MM.1S (cell line): ENCODE data around the gene ADAMTS12.

Experiments
- DNase-seq: peaks from one replicate; pipeline ENCODE4 v3.0.0-alpha.2; 2015
- H2AFZ ChIP-seq: fragments of 300-600 bp; sonication (generic); 2 replicates; pipeline ENCODE4 v1.6.0; 2016; ENCODE audit warnings: antibody characterized with exemption, low read length
- H3F3A ChIP-seq: fragments of 300-600 bp; sonication (generic); 2 replicates; pipeline ENCODE4 v1.6.1; 2016; ENCODE audit warnings: mild to moderate bottlenecking, antibody characterized with exemption, low read length, moderate library complexity, mixed read lengths; ENCODE audit not compliant: insufficient read depth
- H3K27ac ChIP-seq: fragments of 300-600 bp; sonication (generic); 2 replicates; pipeline ENCODE4 v1.5.1; 2016; ENCODE audit warnings: mild to moderate bottlenecking, low read length
- H3K27me3 ChIP-seq: fragments of 300-600 bp; sonication (generic); replicated peaks from 2 replicates; pipeline ENCODE4 v1.6.0; 2016; ENCODE audit warnings: low read length; ENCODE audit not compliant: insufficient read depth
- H3K36me3 ChIP-seq: fragments of 300-600 bp; sonication (generic); replicated peaks from 2 replicates; pipeline ENCODE4 v1.6.1; 2016; ENCODE audit warnings: mild to moderate bottlenecking, low read length, mixed read lengths; ENCODE audit not compliant: insufficient read depth
- H3K4me1 ChIP-seq: fragments of 300-600 bp; sonication (generic); 2 replicates; pipeline ENCODE4 v1.6.1; 2016; ENCODE audit warnings: low read length, mixed read lengths
- H3K4me2 ChIP-seq: fragments of 300-600 bp; sonication (generic); 2 replicates; pipeline ENCODE4 v1.6.0; 2016; ENCODE audit warnings: low read depth, low read length
- H3K4me3 ChIP-seq: fragments of 300-600 bp; sonication (generic); 2 replicates; pipeline ENCODE4 v1.5.1; 2016; ENCODE audit warnings: low read length, mixed read lengths
- H3K79me2 ChIP-seq: fragments of 300-600 bp; sonication (generic); 2 replicates; pipeline ENCODE4 v1.6.1; 2016; ENCODE audit warnings: mixed run types, low read length, mixed read lengths
- H3K9ac ChIP-seq: fragments of 300-600 bp; sonication (generic); 2 replicates; pipeline ENCODE4 v1.6.1; 2016; ENCODE audit warnings: low read length, mixed read lengths
- H3K9me2 ChIP-seq: fragments of 300-600 bp; sonication (generic); replicated peaks from 2 replicates; pipeline ENCODE4 v1.6.1; 2016; ENCODE audit warnings: mild to moderate bottlenecking, low read length, mixed read lengths; ENCODE audit not compliant: insufficient read depth
- H3K9me3 ChIP-seq: fragments of 300-600 bp; sonication (generic); replicated peaks from 2 replicates; pipeline ENCODE4 v1.6.1; 2016; ENCODE audit warnings: mild to moderate bottlenecking, low read length, mixed read lengths; ENCODE audit not compliant: insufficient read depth
- H4K20me1 ChIP-seq: fragments of 300-600 bp; sonication (generic); 2 replicates; pipeline ENCODE4 v1.6.1; 2016; ENCODE audit warnings: mild to moderate bottlenecking, low read length, moderate library complexity, mixed read lengths; ENCODE audit not compliant: insufficient read depth
- CTCF ChIP-seq: fragments of 300-600 bp; sonication (generic); IDR thresholded peaks from 2 replicates; pipeline ENCODE4 v1.5.1; 2016; ENCODE audit warnings: antibody characterized with exemption, low read length, mixed read lengths
- EZH2 ChIP-seq: fragments of 300-600 bp; sonication (generic); optimal IDR thresholded peaks from 2 replicates; pipeline ENCODE3; 2017; ENCODE audit warnings: low read depth, mild to moderate bottlenecking, antibody characterized with exemption, low read length, mixed read lengths
- EZH2phosphoT487 ChIP-seq: fragments of 300-600 bp; sonication (generic); IDR thresholded peaks from 2 replicates; pipeline ENCODE4 v1.6.1; 2018; ENCODE audit warnings: antibody characterized with exemption, low read length

ADAMTS12 gene

DNA sequence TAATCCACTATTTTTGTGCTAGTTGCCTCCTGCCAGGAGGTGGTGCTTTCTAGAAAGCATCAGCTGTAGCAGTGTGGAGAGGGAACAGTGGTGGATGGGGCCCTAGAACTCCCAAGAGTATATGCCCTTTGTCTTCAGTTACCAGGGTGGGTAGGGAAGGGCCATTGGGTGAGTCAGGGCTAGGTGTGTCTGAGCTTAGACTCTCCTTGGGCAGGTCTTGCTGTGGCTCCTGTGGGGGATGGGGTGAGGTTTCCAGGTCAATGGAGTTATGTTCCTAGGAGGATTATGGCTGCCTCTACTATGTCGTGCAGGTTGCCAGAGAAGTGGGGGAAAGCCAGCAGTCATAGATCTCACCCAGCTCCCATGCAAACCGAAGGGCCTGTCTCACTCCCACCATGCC lies 11.3 kb upstream of the ADAMTS12 start:
- no peaks in the 10 kb centered on the region for H3K36me3 ChIP-seq
- H3K27ac ChIP-seq: no peak overlapping the region
- H2AFZ ChIP-seq: no peak overlapping the region
- H3K4me2 ChIP-seq: no peak overlapping the region
- H3K4me3 ChIP-seq: no peak overlapping the region
- no peak overlapping the region for H3K9ac ChIP-seq
- no peak for DNase-seq
- no peaks in the 10 kb centered on the region for H3K27me3 ChIP-seq
- no peaks in the 10 kb centered on the region for H4K20me1 ChIP-seq
- H3K9me3 ChIP-seq: no peaks in the 10 kb centered on the region
- TF ChIP-seq CTCF (no peak), EZH2phosphoT487 (no peak), EZH2 (no peak)
- H3K4me1 ChIP-seq: no peaks in the 10 kb centered on the region
- no peaks in the 10 kb centered on the region for H3K9me2 ChIP-seq
- no peaks in the 10 kb centered on the region for H3K79me2 ChIP-seq
- no peaks in the 10 kb centered on the region for H3F3A ChIP-seq

GRCh38 chr5:33901156-33901555 lies 9.4 kb upstream of the ADAMTS12 start:
- no peaks in the 10 kb centered on the region for H3K4me1 ChIP-seq
- H3K79me2 ChIP-seq: no peaks in the 10 kb centered on the region
- H3K9me2 ChIP-seq: no peaks in the 10 kb centered on the region
- H4K20me1 ChIP-seq: no peaks in the 10 kb centered on the region
- DNase-seq: no peak
- H3K27ac ChIP-seq: no peak overlapping the region
- H3K4me2 ChIP-seq: no peak overlapping the region
- no peaks in the 10 kb centered on the region for H3K9me3 ChIP-seq
- no peak overlapping the region for H2AFZ ChIP-seq
- H3K36me3 ChIP-seq: no peaks in the 10 kb centered on the region
- no peaks in the 10 kb centered on the region for H3K27me3 ChIP-seq
- TF ChIP-seq EZH2phosphoT487 (no peak), CTCF (no peak), EZH2 (no peak)
- no peak overlapping the region for H3K9ac ChIP-seq
- no peak overlapping the region for H3K4me3 ChIP-seq
- no peaks in the 10 kb centered on the region for H3F3A ChIP-seq

- no peaks in the 10 kb centered on the region for H4K20me1 ChIP-seq
- no peaks in the 10 kb centered on the region for H3K36me3 ChIP-seq
- no peaks in the 10 kb centered on the region for H3K4me1 ChIP-seq
- no peak overlapping the region for H2AFZ ChIP-seq
- H3K9ac ChIP-seq: no peak overlapping the region
- TF ChIP-seq CTCF: no peak
- H3K4me3 ChIP-seq: no peak overlapping the region
- H3F3A ChIP-seq: no peaks in the 10 kb centered on the region
- H3K4me2 ChIP-seq: no peak overlapping the region
- DNase-seq: no peak
- no peaks in the 10 kb centered on the region for H3K79me2 ChIP-seq
- H3K9me2 ChIP-seq: no peaks in the 10 kb centered on the region
- H3K9me3 ChIP-seq: no peaks in the 10 kb centered on the region
- H3K27ac ChIP-seq: no peak overlapping the region
- no peaks in the 10 kb centered on the region for H3K27me3 ChIP-seq
Measured at GRCh38 chr5:33894566-33894965, 2.8 kb upstream of the ADAMTS12 start.
